Activated T-cell treated with anti-CD3 and anti-CD28 coated beads for 4 hours (primary cell): ENCODE data around the gene EPHA4.

Experiments used
- DNase-seq: peaks from one replicate; pipeline ENCODE4 v3.0.0-alpha.2; 2020

The EPHA4 gene

DNA sequence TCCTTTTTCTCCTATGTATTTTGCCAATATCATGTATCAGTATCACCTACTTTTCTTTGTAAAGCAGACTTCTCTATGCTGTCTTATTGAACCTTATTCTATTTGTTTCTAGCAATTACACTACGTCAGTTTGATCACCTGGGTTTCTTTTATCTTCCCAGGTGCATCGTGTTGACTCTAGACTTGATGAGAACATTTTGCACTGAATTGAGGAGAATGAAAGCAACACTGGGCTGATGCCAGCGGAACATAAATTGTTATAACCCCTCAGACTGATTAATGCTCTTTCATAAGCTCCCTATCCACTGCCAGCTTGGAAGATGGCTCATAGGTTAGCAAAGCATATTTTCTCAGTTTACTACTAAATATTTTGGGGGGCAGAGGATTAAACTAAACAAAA is 140.6 kb downstream of the EPHA4 start:
- DNase-seq, result no peak

DNA sequence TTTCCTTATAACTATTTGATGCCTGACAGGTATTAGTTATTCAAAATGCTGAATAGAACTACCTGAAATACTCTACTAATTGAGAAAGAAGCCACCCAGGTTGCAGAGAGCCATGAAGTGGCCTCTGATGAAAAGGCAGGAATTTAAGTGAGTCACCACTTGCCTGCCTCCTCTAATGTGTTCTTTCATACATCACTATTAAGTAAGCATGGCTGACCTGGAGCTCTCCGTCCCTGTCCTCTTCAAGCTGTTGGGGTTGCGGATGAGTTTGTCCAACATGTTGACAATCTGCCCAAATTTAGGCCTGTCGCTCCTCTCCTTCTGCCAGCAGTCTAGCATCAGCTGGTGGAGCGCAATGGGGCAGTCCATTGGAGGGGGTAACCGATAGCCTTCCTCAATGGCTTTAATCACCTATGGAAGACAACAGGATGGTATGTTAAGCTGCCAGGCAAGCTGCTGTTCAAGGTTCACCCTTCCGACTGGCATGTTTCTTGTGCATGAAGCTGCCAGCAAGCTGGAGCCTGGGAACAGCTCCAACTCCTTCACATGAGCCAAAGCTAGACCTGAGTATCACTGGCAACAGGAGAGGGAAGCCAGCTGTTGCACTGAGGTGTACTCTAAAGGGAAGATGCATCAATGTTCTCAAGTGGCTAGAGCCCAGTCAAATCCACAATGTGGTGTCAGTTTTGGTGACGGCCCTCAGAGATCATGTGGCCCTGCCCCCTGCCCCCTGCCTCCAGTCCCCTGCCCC is 142.2 kb downstream of the EPHA4 start:
- DNase-seq, result no peak

DNA sequence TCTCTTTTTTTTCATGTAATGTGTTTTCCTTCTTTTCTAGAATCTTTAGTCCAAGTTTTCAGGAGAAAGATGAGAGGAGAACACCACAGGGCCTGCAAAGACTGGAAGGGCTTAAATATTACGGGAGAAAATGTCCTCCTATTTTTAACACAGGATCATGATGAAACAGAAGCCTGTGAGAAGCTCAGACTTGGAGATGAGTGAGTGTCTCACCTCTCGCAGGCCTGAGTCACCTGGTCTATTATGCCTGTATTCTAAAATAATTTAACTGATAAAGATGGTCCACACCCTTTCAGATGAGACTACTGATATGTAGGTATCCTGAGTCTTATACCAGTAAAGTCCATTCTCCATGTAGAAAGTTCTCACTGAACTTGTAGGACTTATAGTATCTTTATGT is 143.2 kb downstream of the EPHA4 start:
- DNase-seq, result no peak

DNA sequence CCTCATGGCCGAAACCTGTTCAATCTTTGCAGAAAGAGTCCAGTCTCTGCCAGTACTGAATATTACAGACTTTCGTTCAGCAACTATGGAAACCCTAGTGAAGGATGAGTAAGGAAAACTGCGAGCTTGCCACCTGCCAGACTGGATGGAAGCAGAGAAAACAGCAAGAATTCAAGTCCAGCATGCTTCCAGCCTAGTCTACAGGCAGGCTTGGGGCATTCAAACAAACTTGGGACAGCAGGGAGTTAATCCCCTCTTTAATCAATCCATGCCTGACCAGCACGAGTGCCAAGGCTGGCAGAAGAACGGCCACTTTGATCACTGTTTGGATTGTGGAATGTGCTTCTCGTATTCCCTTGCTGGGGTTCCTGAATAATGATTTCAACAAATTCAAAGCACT is 145.2 kb downstream of the EPHA4 start:
- DNase-seq, result no peak

DNA sequence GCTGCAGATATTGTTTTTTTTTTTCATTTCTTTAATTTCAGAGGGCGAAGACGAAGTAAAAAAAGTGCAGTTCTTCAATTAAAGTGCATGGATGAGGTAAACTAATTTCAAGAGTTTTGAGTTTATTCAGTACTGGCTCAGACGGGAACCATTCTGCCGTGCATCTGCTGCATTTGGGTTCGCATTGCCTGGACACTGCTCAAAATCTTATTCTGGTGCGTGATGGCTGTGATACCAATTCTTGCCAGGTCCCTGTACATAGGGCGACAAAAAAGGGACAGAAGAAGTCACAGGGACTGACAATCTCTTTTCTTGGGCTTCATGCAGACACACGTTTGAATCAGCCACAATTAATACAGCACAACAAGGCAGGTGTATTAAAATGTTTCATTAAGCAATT is 146.2 kb downstream of the EPHA4 start:
- no peak for DNase-seq

DNA sequence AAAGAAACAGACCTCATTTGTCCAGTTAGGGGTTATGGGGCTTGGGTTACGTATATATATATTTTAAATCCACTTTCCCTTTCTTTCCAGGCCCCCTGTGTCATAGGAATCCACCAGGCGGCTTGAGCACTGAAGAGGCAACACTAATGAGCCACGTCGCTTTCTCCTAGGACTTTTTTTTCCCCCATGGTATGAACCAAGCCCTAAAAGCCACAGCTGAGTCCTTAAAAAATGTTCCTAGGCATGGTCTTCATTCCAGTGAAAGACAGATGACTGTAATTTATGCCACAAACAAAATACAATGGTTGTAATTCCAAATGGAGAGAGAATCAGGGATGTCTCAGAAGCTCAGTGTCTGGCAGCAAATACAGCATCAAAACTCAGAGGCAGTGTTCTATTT is 146.8 kb downstream of the EPHA4 start:
- DNase-seq, result no peak

DNA sequence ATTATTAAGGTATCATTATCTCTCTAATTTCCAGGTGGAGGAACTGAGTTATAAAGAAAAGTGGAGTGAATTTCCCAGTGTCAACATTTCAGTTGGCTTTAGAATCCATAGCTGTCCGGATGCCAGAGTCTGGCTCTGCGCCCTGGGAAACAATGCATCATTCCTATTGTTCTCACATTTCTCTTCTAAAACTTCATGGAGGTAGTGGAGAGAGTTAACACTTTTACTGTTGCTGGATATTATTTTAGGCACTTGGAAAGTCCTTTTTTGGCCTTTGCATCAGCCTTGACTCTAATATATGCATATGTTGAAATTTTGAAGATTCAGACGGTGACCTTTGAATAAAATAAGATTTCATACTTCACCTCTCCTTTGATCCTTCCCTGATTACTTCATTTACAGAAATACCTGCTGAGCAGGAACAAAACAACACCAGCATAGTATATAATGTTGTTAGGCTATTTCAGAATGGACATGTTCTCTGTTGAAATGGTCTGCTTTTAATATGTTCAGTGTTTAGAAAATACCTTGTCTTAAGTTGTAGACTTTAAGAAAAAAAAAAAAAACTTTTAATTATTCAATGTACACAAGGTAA is 148.8 kb downstream of the EPHA4 start:
- no peak for DNase-seq

DNA sequence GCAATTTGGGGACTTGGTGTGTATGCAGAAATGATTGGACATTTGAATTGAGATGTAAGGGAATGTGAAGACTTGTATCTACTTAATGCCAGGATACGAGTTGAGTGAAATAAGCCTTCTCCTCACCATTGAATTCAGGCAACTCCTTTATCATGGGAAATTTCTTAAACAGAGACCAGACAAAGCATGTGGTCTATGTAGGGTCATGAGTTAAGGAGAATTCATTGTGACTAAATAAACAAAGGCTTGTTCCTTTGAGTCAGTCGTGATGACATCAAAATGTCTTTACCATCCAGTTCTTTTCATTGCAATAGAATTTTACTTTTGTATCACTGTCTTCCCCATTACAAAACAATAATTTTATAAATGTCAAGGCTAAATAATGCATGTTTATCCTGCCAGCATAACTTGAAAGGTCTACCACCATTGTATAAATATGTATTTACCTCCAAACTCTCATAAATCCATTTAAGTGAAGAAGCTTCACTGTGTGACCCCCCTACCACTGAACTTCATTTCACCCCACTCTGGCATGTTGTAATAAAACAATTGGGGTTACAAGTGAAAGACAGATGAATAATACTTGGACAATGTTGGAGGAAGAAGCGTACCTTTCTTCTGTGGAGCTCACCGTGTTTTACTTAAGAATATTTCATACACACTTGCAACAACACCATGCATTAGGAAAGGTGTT is 149.4 kb downstream of the EPHA4 start:
- no peak for DNase-seq

DNA sequence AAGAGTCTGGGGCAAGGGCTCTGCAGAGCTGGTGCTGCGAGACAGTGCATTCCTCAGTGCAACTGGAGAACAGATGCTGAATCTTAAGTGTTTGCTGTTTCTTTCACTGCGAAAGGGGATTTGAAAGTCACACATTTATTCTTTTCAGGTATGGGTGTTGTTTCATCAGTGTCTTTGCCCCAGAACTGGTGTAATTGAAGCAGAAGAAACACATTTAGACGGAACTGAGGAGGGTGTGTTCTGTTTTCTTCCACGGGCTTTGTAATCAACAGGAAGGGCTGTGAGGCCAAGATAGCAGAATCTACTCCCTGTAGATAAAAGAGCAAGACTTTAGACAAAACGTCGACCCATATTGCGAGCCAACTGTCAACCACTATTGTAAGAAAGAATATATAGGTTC is 151.9 kb downstream of the EPHA4 start:
- DNase-seq, result no peak

DNA sequence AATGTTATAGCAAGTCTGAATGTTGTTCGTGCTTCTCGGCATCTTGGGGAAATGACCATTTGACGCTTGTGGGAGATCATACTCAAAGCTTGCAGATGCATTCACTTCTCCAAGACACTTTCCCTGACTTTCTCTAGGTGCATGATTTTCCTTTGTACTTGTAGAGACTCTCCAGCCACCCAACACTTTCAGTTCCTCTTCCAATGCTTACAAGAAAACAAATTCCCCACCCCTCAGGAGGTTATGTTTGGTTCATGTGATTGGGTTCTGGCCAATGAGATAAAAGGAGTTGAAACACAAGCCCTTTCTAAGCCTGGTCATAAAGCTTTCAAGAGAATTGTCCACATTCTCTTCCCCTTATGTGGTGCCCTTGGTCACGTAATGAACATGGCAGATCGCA is 156.3 kb downstream of the EPHA4 start:
- no peak for DNase-seq

DNA sequence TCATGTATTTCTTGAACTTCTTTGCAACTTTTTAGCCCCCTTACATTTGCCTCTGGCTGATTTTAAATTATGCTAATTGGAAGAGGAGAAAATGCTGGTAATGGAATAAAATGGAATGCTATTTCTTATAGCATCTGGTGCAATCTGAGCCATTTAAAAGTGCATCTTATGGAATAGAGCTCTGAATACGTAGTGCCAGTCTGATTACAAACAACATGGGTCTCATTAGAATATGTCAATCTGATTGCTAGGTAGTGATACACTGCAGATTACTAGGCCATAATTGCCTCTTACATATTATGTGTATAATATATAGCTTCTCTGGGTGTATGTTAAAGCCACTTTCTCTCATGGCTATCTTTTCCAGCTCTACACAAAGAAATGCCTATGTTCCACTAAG is 159.1 kb downstream of the EPHA4 start:
- DNase-seq, result no peak

DNA sequence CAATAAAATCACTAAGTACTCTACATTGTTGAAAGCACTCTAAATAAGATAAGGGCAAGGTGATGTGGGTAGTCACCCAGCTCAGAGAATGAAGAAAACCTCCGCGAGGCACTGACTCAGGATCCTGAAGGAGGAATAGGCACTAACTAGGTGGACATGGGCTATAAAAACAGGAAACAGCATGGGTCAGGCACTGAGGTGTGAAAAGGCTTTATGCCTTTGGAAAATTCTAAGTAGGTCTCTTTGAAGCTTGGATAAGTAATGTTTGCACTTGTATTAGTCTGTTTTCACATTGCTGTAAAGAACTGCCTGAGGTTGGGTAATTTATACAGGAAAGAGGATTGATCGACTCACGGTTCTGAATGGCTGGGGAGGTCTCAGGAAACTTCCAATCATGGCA is 161.6 kb downstream of the EPHA4 start:
- DNase-seq, result no peak

DNA sequence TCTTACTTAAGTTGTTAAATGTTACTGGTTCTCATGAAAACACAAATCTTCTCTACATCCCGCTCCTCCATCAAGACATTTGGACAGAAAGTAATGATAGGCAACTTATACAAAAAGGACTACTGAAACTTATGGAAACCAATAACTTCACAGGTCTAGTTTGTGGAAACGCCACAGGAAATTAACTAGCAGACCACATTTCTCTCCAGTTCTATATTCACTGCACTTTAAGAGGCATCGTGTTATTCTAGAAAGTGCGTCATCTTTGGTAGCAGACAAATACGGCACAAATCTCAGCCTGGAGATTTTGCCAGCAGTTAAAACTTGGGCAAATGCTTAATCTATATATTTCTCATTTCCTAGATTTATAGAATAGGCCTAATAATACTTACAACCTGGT is 164.3 kb downstream of the EPHA4 start:
- DNase-seq, result no peak

DNA sequence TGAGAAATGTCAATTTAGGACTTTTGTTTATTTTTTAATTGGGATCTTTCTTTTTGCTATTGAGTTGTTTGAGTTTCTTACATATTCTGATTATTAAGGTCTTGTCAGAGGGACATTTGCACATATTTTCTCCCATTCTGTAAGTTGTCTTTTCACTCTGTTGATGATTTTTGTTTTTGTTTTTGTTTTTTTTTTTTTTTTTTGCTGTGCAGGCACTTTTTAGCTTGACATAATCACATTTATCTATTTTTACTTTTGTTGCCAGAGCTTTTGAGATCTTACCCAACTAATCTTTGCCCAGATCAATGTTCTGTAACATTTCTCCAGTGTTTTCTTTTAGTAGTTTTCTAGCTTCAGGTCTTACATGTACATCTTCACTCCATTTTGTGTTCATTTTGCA is 166.6 kb downstream of the EPHA4 start:
- DNase-seq, result no peak

DNA sequence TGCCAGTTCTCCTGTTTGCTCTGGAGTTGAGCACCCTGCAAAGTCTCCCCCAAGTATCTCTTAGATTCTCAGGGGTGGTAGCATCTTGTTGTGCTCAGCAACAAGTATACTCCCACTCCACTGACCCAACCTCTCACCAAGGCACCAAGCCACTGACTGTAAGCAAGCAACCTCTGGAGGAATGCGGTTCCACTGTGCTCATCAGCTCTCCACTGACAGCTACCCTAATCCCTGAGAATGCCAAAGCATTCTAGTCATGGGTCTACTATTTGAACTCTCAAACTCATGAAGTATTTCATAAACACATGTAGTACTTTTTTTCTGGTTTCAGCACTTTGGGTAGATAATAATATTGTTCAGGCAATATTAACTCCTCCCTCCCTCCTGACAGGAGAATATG is 170.0 kb downstream of the EPHA4 start:
- no peak for DNase-seq

DNA sequence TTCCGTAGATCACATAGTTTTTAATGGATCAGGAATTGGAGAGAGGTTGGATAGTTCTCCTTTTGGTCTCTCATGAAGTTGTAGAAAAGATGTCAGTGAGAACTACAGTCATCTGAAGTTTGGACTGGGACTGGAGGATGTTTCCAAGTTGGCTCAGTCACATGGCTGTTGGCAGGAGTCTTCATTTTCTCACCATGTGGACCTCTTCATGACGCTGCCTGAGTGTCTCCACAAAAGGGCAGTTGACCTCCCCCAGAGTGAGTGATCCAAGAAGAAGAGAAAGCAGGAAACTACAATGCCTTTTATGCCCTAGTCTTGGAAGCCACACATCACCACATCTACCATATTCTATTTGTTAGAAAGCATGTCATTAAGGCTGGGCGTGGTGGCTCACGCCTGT is 171.7 kb downstream of the EPHA4 start:
- no peak for DNase-seq

DNA sequence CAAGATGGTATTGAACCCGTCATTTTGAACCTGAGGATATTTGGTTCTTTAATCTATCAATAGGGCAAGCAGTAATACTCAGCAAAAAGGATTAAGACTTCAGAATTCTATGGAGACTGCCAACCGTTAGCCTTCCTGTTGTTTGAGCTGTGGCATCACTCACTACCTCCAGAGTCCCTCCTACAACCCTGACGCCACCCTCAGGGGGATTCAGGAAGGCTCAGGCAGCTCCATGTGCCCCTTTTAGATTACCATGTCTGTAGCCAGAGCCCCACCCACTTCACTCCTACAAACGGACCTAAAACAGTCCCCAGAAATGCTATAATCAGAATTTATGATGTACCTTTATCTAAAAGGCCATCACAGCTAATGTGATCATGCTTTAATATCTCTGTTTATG is 172.9 kb downstream of the EPHA4 start:
- DNase-seq, result no peak

DNA sequence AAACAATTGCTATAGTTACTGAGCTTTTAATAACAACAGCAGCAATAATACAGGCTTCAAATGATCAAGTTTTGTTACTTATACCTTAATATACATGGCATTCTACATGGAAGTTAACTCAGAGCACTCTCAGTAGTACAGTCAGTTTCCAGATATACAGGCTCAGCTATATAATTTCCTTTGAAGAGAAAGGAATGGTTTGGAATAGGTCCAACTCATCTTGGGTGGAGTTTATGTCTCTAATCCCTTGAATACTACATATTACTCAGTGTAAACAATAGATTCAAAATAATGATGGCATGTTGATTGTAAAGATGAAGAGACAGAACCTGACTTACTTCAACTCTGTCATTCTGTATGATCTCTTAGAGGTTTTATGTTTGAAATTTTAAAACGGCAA is 174.9 kb downstream of the EPHA4 start:
- no peak for DNase-seq

DNA sequence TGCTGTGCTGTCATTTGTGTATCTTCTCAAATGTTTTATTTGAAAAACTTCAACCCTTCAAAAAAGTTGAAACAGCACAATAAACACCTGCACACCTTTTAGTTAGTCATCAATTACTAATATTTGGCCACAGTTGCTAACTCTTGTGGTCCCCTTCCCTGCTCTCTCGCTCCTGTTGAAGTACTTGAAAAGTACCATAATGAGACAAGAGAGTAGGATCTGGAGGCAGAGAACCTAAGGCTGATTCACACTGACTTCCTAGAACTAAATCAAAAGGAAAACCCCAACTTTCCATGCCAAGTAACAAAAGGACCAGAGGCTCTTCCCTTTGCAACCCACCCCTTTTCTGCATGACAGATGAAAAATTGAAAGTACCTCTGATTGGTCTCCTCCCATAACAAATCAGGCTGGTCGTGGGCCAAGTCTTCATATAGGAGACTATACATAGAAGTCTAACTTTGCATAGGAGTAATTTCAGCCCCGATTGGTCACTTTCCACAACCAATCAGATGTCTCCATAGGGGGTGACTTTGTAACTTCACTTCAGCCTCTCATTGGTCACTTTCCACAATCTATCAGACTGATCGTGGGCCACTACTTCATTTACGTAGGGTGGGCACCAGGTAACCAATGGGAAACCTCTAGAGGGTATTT is 179.7 kb downstream of the EPHA4 start:
- no peak for DNase-seq

DNA sequence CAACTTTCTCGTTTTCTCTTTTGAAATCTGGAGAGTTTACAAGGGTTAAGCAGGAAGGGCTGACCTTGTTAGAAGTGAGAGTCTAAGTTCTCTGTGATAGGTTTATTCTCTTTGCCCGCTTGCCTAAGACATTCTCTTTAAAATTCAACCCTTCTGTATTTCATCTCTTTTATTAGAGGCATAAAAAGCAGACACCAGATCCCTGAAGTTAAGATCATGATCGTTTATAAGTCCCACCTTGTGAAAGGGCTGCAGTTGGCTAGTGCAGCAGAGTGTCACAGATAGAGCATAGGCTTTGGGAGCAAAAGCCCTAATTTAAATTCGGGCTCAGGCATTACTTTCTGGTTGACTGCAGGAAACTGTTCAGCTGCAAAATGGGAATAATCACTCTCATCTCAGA is 181.2 kb downstream of the EPHA4 start:
- DNase-seq, result no peak

DNA sequence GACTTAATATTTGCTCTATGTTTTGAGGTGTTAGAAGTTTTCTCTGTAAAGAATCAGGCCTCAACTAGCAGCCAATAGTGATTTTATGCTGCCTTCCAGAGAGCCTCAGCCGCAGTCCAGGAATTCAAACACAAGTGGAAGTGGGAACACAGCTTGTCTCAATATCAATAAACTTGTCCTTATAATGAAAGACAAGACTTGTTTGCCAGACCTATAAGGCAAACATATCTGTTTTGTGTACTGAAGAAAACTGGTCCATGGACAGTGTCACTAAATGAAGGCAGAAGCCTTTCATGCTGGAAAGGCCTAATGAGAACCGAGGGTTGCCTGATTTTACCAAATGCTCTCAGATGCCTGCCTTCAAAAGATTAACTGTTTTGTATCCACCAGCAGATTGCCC is 182.2 kb downstream of the EPHA4 start:
- DNase-seq, result no peak

DNA sequence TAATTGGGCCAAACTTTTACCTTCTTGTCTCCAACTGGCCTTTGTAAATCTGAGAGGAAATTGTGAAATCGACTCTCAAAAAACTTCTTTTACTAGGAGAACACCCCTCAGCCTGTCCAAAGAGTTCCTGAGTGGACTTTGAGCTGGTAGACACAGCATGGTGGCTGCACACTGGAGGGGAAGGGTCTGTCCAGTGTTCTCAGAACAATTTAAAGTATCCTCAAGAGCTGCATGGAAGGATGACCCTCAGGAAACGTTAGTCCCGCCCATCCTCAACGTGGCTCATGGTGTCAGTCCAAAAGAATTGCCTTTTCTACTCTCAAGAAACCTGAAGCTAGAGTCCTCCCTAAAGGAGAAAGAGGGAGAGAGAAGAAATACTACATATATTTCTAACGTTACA is 182.7 kb downstream of the EPHA4 start:
- DNase-seq, result no peak

DNA sequence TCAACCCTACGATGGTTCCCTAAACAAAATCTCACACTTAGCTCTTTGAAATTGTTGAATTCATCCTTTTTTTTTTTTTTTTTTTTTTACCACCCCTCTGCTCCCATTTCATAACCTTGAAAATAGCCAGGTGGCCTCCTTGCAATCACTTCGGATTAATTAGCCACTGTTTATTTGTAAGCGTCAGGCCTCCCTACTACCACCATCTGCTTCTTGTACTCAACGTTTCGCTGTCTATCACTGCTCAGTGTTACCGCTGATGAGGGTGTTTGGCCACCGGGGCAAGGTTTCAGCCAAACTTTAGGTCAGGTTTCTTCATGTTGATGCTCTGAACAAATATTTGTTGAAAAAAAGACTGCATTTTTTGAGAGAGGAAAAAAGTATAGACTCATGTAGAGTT is 183.2 kb downstream of the EPHA4 start:
- no peak for DNase-seq

DNA sequence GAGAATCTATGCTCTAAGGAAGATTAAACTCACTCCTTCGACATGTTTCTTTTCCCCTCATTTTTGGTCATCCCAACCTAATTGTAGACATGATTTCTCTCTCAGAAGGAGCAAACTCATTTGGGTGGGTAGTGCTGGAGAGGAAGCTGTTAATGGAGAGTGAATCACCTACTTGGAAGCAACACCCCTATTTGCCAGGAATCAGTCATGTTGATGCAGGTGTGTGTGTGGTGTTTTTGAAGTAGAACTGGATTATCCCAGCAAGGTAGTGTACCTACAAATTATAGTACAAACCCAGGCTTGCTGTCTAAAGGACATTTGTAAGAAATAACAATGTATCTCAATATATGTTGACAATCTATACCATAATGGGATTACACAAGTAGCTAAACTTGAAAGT is 186.4 kb downstream of the EPHA4 start:
- DNase-seq, result no peak
